Measurements from ENCODE around the gene IQCE.
"Not testable (repeated sequence)": the region's sequence is repeated elsewhere in the genome, so short reads cannot be mapped to it uniquely, and the experiment has no call there.

DNA sequence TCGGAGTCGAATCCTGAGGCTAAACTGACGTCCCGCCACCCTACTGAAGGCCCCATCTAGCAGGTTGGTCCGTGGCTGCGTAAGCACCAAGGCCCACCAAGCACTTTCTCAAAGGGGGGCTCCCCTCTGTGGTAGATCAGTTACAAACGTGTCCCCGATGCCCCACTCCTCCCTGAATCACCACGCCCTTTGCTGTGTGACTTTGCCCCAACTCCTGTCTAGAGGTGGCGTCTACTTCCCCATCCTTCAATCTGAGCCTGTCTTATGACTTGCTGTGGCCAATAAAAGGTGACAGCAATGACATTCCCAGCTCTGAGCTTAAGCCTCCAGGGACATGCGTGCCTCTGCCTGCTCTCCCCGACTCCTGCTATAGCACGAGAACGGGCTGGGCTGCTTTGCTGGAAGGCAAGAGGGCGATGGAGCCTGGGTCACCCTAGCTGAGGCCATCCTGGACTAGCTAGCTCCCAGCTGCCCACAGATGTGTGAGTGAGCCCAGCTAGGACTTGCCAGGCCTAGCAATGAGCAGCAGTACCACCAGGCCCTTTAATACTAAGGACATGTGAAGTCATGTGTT lies 26.5 kb upstream of the IQCE start:
- TF ChIP-seq, protein P1, sequence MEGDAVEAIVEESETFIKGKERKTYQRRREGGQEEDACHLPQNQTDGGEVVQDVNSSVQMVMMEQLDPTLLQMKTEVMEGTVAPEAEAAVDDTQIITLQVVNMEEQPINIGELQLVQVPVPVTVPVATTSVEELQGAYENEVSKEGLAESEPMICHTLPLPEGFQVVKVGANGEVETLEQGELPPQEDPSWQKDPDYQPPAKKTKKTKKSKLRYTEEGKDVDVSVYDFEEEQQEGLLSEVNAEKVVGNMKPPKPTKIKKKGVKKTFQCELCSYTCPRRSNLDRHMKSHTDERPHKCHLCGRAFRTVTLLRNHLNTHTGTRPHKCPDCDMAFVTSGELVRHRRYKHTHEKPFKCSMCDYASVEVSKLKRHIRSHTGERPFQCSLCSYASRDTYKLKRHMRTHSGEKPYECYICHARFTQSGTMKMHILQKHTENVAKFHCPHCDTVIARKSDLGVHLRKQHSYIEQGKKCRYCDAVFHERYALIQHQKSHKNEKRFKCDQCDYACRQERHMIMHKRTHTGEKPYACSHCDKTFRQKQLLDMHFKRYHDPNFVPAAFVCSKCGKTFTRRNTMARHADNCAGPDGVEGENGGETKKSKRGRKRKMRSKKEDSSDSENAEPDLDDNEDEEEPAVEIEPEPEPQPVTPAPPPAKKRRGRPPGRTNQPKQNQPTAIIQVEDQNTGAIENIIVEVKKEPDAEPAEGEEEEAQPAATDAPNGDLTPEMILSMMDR (IDR thresholded peaks at IDR 0.05): not testable (repeated sequence)
- TF ChIP-seq POLR2A, POLR2AphosphoS5, EP300 (IDR thresholded peaks at IDR 0.05): not testable (repeated sequence)

Measured in gastroesophageal sphincter (tissue), 3 donors.